ENCODE data around the gene NDUFA3.

DNA sequence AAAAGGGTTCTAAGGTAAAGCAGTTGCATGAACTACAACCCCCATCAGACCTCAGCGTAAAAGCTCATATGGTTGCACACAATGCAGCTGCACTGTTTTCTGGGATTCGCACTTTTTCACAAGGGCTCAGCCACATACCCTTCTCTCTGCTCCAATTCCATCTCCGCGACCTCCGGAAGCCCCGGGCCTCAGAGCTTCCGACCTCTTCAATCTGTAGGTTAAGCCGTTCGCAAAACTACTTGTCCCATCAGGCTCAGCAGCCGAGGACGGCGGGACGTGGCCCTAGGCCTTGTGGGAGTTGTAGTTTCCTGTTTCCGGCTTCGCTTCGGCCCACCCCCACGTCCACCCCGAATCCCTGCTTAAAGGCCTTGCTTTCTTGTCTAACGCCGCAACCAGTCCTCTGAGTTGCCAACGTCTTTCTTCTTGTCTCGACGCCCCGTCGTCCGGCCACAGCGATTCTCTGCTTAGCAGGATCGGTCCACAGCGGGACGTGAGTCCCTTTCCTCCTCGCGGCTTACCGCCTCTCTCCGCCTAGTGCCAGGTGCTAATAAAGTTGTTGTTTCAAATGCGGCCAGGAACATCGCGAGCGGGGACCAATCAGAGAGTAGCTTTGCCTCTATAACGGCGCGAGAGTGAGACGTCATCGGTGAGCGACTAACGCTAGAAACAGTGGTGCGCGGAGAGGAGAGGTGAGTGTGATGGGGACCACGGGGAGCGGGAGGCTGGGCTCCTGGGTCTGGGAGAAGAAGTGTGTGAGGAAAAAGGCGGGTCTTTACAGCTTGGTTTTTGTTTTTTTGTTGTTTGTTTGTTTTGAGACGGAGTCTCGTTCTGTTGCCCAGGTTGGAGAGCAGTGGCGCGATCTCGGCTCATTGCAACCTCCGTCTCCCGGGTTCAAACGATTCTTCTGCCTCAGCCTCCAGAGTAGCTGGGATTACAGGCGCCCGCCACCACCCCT lies 12.7 kb downstream of the NDUFA3 start, which contains the start of the genes PRPF31 and TFPT:
- TF ChIP-seq CTCF (IDR thresholded peaks at IDR 0.05) (no peak), EZH2 (IDR thresholded peaks at IDR 0.05; ENCODE audit: borderline replicate concordance, insufficient read depth, low read depth, low read length, poor library complexity, severe bottlenecking) (no peak)
